ENCODE data around the gene FOXP1.

DNA sequence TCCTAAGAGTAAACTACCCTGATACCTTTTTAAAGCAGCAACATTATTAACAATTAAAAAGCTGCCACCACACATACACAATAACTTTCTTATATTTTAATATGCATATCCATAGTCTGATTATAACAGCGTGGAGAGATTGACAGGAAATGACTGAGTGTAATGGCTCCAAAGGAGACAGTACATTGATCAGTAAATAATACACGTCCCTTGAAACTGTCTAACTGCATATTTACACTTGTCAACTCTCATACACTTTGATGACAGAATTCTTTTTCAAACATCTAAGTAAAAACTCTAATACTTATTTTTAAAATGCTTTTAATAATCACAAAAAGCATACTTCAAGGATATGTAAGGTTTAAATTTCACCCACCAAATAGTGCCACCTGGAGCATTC is 99.5 kb downstream of the FOXP1 start:
- TF ChIP-seq POLR2A (IDR thresholded peaks at IDR 0.05) (no peak), CTCF (IDR thresholded peaks at IDR 0.05) (no peak)
